Stimulated activated CD4-positive, alpha-beta T cell treated with anti-CD3 and anti-CD28 coated beads, Interleukin-1b, Interleukin-23, amount 100 ng/mL, for 4 hours (primary cell): ENCODE measurements around the gene LRRC47.

Experiments used
- DNase-seq, 2 donors: peaks; one replicate each; pipeline ENCODE4 v3.0.0-alpha.2; 2020; ENCODE audit warnings: low read depth in 2 of 2

LRRC47 gene

GRCh38 chr1:3747522-3747848, 48.8 kb downstream of the LRRC47 start:
- no peak for DNase-seq

- DNase-seq = peak; percentile 83 to 92
Observed at GRCh38 chr1:3746830-3747521, 49.3 kb downstream of the LRRC47 start.

- no peak for DNase-seq
Observed at GRCh38 chr1:3746389-3746829, 49.9 kb downstream of the LRRC47 start.

GRCh38 chr1:3745590-3746381, 50.5 kb downstream of the LRRC47 start:
- DNase-seq = no peak

- DNase-seq = no peak
Observed at GRCh38 chr1:3745071-3745470, 51.2 kb downstream of the LRRC47 start.

- no peak for DNase-seq
Observed at GRCh38 chr1:3744646-3745045, 51.7 kb downstream of the LRRC47 start.

GRCh38 chr1:3743826-3744225, 52.5 kb downstream of the LRRC47 start:
- DNase-seq = no peak

- DNase-seq = no peak
Observed at GRCh38 chr1:3743421-3743820, 52.9 kb downstream of the LRRC47 start.

- no peak for DNase-seq
Observed at GRCh38 chr1:3742439-3743298, 53.6 kb downstream of the LRRC47 start.

- DNase-seq = no peak
Observed at GRCh38 chr1:3741566-3742438, 54.5 kb downstream of the LRRC47 start.

GRCh38 chr1:3740752-3741151, 55.5 kb downstream of the LRRC47 start:
- no peak for DNase-seq

- DNase-seq = no peak
Observed at GRCh38 chr1:3740042-3740441, 56.3 kb downstream of the LRRC47 start.

GRCh38 chr1:3738943-3739342, 57.4 kb downstream of the LRRC47 start:
- no peak for DNase-seq

GRCh38 chr1:3736708-3737107, 59.6 kb downstream of the LRRC47 start:
- DNase-seq = no peak

GRCh38 chr1:3736131-3736561, 60.2 kb downstream of the LRRC47 start:
- no peak for DNase-seq

- no peak for DNase-seq
Observed at GRCh38 chr1:3735688-3736087, 60.6 kb downstream of the LRRC47 start.

GRCh38 chr1:3735027-3735681, 61.1 kb downstream of the LRRC47 start:
- DNase-seq = no peak

- no peak for DNase-seq
Observed at GRCh38 chr1:3734602-3735001, 61.7 kb downstream of the LRRC47 start.

GRCh38 chr1:3733883-3734589, 62.3 kb downstream of the LRRC47 start:
- no peak for DNase-seq
